H9 (cell line): Measurements from ENCODE around the gene MPV17L2. TPM values are rescaled to one million over a fixed set of nuclear protein-coding genes. Genes with fewer than 3 reads are reported as not detected.

Source experiments
- DNase-seq: peaks from one replicate; pipeline ENCODE4 v3.0.0-alpha.2; 2017
- H2AFZ ChIP-seq: one replicate; pipeline ENCODE4 v1.6.1; 2013; ENCODE audit warnings: mild to moderate bottlenecking, low read length, control low read depth, moderate library complexity
- H2AK5ac ChIP-seq: 2 replicates; pipeline ENCODE4 v1.6.1; 2013; ENCODE audit warnings: low read length, control low read depth, mixed read lengths; ENCODE audit not compliant: insufficient read length
- H2BK120ac ChIP-seq: one replicate; pipeline ENCODE4 v1.6.1; 2013; ENCODE audit warnings: low read depth, mild to moderate bottlenecking, low read length, control low read depth, inconsistent platforms; ENCODE audit not compliant: poor library complexity, severe bottlenecking
- H2BK12ac ChIP-seq: 2 replicates; pipeline ENCODE4 v1.6.1; 2013; ENCODE audit warnings: low read length, control low read depth, mixed read lengths, low read depth; ENCODE audit not compliant: insufficient read length
- H2BK15ac ChIP-seq: 2 replicates; pipeline ENCODE4 v1.6.1; 2013; ENCODE audit warnings: low read depth, low read length, control low read depth
- H2BK20ac ChIP-seq: one replicate; pipeline ENCODE4 v1.6.1; 2013; ENCODE audit warnings: low read depth, mild to moderate bottlenecking, low read length, control low read depth, inconsistent platforms; ENCODE audit not compliant: poor library complexity, severe bottlenecking
- H2BK5ac ChIP-seq: 2 replicates; pipeline ENCODE4 v1.6.1; 2013; ENCODE audit warnings: low read length, control low read depth, mixed read lengths; ENCODE audit not compliant: insufficient read length
- H3K14ac ChIP-seq: 2 replicates; pipeline ENCODE4 v1.6.1; 2013; ENCODE audit warnings: low read length, control low read depth; ENCODE audit not compliant: insufficient read depth
- H3K18ac ChIP-seq: 2 replicates; pipeline ENCODE4 v1.6.1; 2013; ENCODE audit warnings: low read depth, mild to moderate bottlenecking, mixed read lengths, low read length, control low read depth; ENCODE audit not compliant: insufficient read length
- H3K23ac ChIP-seq: 2 replicates; pipeline ENCODE4 v1.6.1; 2013; ENCODE audit warnings: low read length, control low read depth, mixed read lengths, low read depth; ENCODE audit not compliant: insufficient read length
- H3K23me2 ChIP-seq: 2 replicates; pipeline ENCODE4 v1.6.1; 2013; ENCODE audit warnings: low read depth, mild to moderate bottlenecking, mixed read lengths, low read length, control low read depth; ENCODE audit not compliant: insufficient read length, poor library complexity, severe bottlenecking
- H3K27ac ChIP-seq: 2 replicates; pipeline ENCODE4 v1.5.1; 2013; ENCODE audit warnings: low read length, control low read depth, mixed read lengths, low read depth; ENCODE audit not compliant: insufficient read length
- H3K27me3 ChIP-seq: 2 replicates; pipeline ENCODE4 v1.6.1; 2013; ENCODE audit warnings: low read length, control low read depth, inconsistent platforms; ENCODE audit not compliant: insufficient read depth
- H3K4ac ChIP-seq: 2 replicates; pipeline ENCODE4 v1.6.1; 2013; ENCODE audit warnings: low read depth, mild to moderate bottlenecking, control low read depth, inconsistent platforms, low read length, moderate library complexity
- H3K4me1 ChIP-seq: 2 replicates; pipeline ENCODE4 v1.6.1; 2013; ENCODE audit warnings: low read length, control low read depth, inconsistent platforms; ENCODE audit not compliant: insufficient read depth
- H3K4me2 ChIP-seq: 2 replicates; pipeline ENCODE4 v1.6.1; 2013; ENCODE audit warnings: low read length, control low read depth, mixed read lengths; ENCODE audit not compliant: insufficient read length, insufficient read depth
- H3K56ac ChIP-seq: 2 replicates; pipeline ENCODE4 v1.6.1; 2013; ENCODE audit warnings: low read depth, mild to moderate bottlenecking, mixed read lengths, low read length, control low read depth; ENCODE audit not compliant: insufficient read length
- H3K79me1 ChIP-seq: 2 replicates; pipeline ENCODE4 v1.6.1; 2013; ENCODE audit warnings: low read depth, mild to moderate bottlenecking, moderate library complexity, low read length, control low read depth, inconsistent platforms; ENCODE audit not compliant: insufficient read depth, poor library complexity, severe bottlenecking
- H3K79me2 ChIP-seq: 2 replicates; pipeline ENCODE4 v1.6.1; 2013; ENCODE audit warnings: low read length, control low read depth, inconsistent platforms; ENCODE audit not compliant: insufficient read depth
- H3K9ac ChIP-seq: 2 replicates; pipeline ENCODE4 v1.6.1; 2013; ENCODE audit warnings: low read length, control low read depth, mixed read lengths; ENCODE audit not compliant: insufficient read length; ENCODE audit errors: extremely low read depth
- H3K9me3 ChIP-seq: one replicate; pipeline ENCODE4 v1.6.1; 2013; ENCODE audit warnings: low read depth, low read length, inconsistent platforms; ENCODE audit not compliant: control insufficient read depth
- H3T11ph ChIP-seq: one replicate; pipeline ENCODE4 v1.6.1; 2013; ENCODE audit warnings: mild to moderate bottlenecking, low read length, control low read depth, inconsistent platforms
- H4K20me1 ChIP-seq: one replicate; pipeline ENCODE4 v1.6.1; 2013; ENCODE audit not compliant: control insufficient read depth, insufficient read length, insufficient read depth
- H4K5ac ChIP-seq: 2 replicates; pipeline ENCODE4 v1.6.1; 2013; ENCODE audit warnings: low read depth, mild to moderate bottlenecking, mixed read lengths, low read length, control low read depth; ENCODE audit not compliant: insufficient read length
- H4K8ac ChIP-seq: replicated peaks from 2 replicates; pipeline ENCODE4 v1.6.1; 2013; ENCODE audit warnings: low read length, control low read depth, mixed read lengths, low read depth; ENCODE audit not compliant: insufficient read length
- H4K91ac ChIP-seq: 2 replicates; pipeline ENCODE4 v1.6.1; 2013; ENCODE audit warnings: low read depth, mild to moderate bottlenecking, moderate library complexity, mixed read lengths, low read length, control low read depth; ENCODE audit not compliant: insufficient read length
- H3K27ac Mint-ChIP-seq, 3 experiments: 2 replicates in 2 of 3; 3 replicates in 1 of 3; pipeline ENCODE4 v1.8.0; 2020 to 2021; ENCODE audit warnings: mixed read lengths in 3 of 3, mild to moderate bottlenecking in 1 of 3, moderate library complexity in 1 of 3
- H3K27me3 Mint-ChIP-seq: 2 replicates; pipeline ENCODE4 v1.8.0; 2021; ENCODE audit warnings: low read depth, mild to moderate bottlenecking, moderate library complexity, mixed read lengths
- H3K36me3 Mint-ChIP-seq, 3 experiments: 2 replicates in 2 of 3; 3 replicates in 1 of 3; pipeline ENCODE4 v1.8.0; 2020 to 2021; ENCODE audit warnings: low read depth in 3 of 3, mixed read lengths in 3 of 3; ENCODE audit not compliant: insufficient read depth in 1 of 3
- H3K4me1 Mint-ChIP-seq, 2 experiments: 2 replicates each; pipeline ENCODE4 v1.8.0; 2020; ENCODE audit warnings: mixed read lengths in 2 of 2
- H3K4me3 Mint-ChIP-seq, 2 experiments: 2 replicates in 1 of 2; 3 replicates in 1 of 2; pipeline ENCODE4 v1.8.0; 2020 to 2021; ENCODE audit warnings: mild to moderate bottlenecking in 2 of 2, mixed read lengths in 2 of 2, moderate library complexity in 1 of 2
- H3K9me3 Mint-ChIP-seq, 2 experiments: 2 replicates in 1 of 2; 3 replicates in 1 of 2; pipeline ENCODE4 v1.8.0; 2020; ENCODE audit warnings: mild to moderate bottlenecking in 2 of 2, mixed read lengths in 2 of 2, moderate library complexity in 1 of 2
- CTCF ChIP-seq: fragments of 200-600 bp; sonication (generic); conservative IDR thresholded peaks from 3 replicates; pipeline ENCODE4 v1.8.0; 2021; ENCODE audit warnings: antibody characterized with exemption, mild to moderate bottlenecking
- WGBS: extraction: QIAGEN DNeasy Blood & Tissue Kit; methylation state at CpG from one replicate; pipeline ENCODE4 v1.1.7; 2013; ENCODE audit warnings: missing lambda C conversion rate, low lambda C conversion rate, mixed read lengths; ENCODE audit not compliant: insufficient read length; ENCODE audit errors: extremely low coverage; 5-methylcytosine and 5-hydroxymethylcytosine counted together
- total RNA-seq: library from RNA; stranded (reverse); gene quantifications from 2 replicates; pipeline ENCODE4 v1.2.1, GENCODE V29; 2021

Gene MPV17L2
- total RNA-seq, 1 experiment from 2014 or later: 26.4 TPM

DNA sequence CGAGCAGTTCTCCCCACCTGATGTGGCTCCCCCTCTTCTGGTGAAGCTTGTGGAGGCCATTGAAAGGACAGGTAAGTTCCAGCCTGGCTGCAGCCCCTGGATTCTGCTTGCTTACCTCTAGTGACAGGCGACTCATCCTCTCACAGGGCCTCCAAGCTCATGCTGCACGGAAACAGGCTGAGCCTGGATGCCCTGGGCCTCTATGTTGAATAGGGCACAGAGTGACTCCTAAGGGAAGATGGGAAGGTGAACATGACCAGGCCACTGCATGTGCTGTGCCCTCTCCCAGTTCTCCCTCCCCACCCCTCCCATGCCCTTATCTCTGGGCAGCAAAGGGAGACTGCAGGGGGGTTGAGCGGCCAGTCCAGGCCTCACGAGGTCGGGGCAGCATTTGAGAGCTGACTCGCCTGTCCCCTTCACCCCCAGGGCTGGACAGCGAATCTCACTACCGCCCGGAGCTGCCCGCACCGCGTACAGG is 32.5 kb upstream of the MPV17L2 start:
- H3K4me2 ChIP-seq: no peak overlapping the region

More for the DNA sequence above, 32.5 kb upstream of the MPV17L2 start:
- Mint-ChIP-seq H3K4me1 (peaks cover 4 to 21% of the 10 kb centered on the region in 2 experiments; a peak in 2 of 4 replicates), H3K4me3 (peak overlapping the region in 1 of 2 experiments; percentile 61; a peak in 1 of 5 replicates), H3K27ac (no peak overlapping the region), H3K36me3 (peaks cover 19 to 36% (median 33%) of the 10 kb centered on the region in 3 experiments; a peak in 6 of 7 replicates), H3K27me3 (no peaks in the 10 kb centered on the region), H3K9me3 (no peaks in the 10 kb centered on the region)
- Histone ChIP-seq H4K8ac (no peak overlapping the region), H3K9ac (no peak overlapping the region), H3K18ac (no peak overlapping the region), H2BK15ac (no peak overlapping the region), H3K23me2 (peaks cover 3% of the 10 kb centered on the region), H2AK5ac (no peak overlapping the region), H3K9me3 (no peaks in the 10 kb centered on the region), H4K5ac (no peak overlapping the region), H3K79me2 (no peaks in the 10 kb centered on the region), H2BK5ac (no peak overlapping the region), H4K91ac (no peak overlapping the region), H2BK12ac (no peak overlapping the region), H3K27me3 (no peaks in the 10 kb centered on the region), H2BK20ac (no peak overlapping the region), H3K27ac (no peak overlapping the region), H3K56ac (no peak overlapping the region), H3K23ac (no peak overlapping the region), H3T11ph (no peak overlapping the region), H4K20me1 (peaks cover under 1% of the 10 kb centered on the region), H3K4ac (no peak overlapping the region), H3K79me1 (no peaks in the 10 kb centered on the region), H2BK120ac (no peak overlapping the region), H3K14ac (no peak overlapping the region), H2AFZ (no peak overlapping the region), H3K4me1 (0 out of 2 replicates have a peak, but pooled peaks cover 2% of the 10 kb centered on the region)
- TF ChIP-seq CTCF: no peak
- no peak for DNase-seq
- WGBS: no CpG with 5 or more reads among the region's 13 CpGs
